ENCODE measurements around the gene PRKD1. TPM values are rescaled to one million over a fixed set of nuclear protein-coding genes. Genes with fewer than 3 reads are reported as not detected.

Gene PRKD1
- total RNA-seq, 2 experiments from 2014 or later, result not detected

DNA sequence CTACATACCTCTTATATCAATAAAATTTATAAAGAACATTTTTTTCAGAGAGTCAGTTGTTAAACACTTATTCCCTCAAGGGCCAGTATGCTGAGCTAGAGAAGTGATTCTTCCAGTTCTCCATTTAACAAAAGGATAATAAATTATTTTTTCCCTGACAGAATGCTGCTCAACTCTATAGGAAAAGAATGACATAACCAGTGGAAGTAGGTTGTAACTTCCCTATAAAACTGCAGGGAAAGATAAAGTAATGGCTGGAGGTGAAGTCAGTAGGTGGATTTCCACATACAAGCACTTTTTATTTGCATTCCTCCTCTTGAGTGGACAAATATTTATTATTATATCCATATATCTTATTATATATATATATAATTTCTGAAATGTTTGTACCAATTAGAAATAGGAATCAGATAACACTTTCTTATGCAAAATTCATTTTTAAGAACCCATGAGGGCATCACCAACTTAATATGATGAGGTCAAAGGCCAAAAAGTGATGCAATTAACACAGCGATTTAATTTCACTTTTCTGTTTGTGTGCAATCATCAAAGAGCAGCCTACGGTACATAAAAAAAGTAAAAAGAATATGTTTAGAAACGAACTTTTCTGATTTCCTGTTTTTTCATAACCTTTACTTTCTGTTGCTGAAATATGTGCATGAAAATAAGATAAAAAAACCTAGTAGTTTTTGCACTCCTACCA, 175.3 kb downstream of the PRKD1 start:
- H3K27me3 ChIP-seq (ENCODE audit: control insufficient read depth in 1 of 2, insufficient read depth in 2 of 2, low read length in 2 of 2), result no peaks in the 10 kb centered on the region
- no peaks in the 10 kb centered on the region for H3K4me1 Mint-ChIP-seq (ENCODE audit: low read depth)
- ATAC-seq (ENCODE audit: poor library complexity), result no peak
- H3K9me3 ChIP-seq (ENCODE audit: control insufficient read depth in 1 of 2, insufficient read depth in 1 of 2, low read length in 2 of 2), result no peaks in the 10 kb centered on the region
- no peak overlapping the region for H3K4me3 ChIP-seq (ENCODE audit: low read length)
- no peak overlapping the region for H3K27ac ChIP-seq (ENCODE audit: low read depth in 1 of 2, low read length in 2 of 2)
- H3K9me3 Mint-ChIP-seq, result peaks cover 8% of the 10 kb centered on the region
- TF ChIP-seq, protein P1, sequence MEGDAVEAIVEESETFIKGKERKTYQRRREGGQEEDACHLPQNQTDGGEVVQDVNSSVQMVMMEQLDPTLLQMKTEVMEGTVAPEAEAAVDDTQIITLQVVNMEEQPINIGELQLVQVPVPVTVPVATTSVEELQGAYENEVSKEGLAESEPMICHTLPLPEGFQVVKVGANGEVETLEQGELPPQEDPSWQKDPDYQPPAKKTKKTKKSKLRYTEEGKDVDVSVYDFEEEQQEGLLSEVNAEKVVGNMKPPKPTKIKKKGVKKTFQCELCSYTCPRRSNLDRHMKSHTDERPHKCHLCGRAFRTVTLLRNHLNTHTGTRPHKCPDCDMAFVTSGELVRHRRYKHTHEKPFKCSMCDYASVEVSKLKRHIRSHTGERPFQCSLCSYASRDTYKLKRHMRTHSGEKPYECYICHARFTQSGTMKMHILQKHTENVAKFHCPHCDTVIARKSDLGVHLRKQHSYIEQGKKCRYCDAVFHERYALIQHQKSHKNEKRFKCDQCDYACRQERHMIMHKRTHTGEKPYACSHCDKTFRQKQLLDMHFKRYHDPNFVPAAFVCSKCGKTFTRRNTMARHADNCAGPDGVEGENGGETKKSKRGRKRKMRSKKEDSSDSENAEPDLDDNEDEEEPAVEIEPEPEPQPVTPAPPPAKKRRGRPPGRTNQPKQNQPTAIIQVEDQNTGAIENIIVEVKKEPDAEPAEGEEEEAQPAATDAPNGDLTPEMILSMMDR (IDR thresholded peaks at IDR 0.05), result no peak
- ChIA-PET POLR2A (no interaction called here), CTCF (no interaction called here)
- no peaks in the 10 kb centered on the region for H3K27me3 Mint-ChIP-seq
- no peak overlapping the region for H3K27ac Mint-ChIP-seq
- no peaks in the 10 kb centered on the region for H3K36me3 Mint-ChIP-seq (ENCODE audit: low read depth)
- no peaks in the 10 kb centered on the region for H3K36me3 ChIP-seq (ENCODE audit: insufficient read depth, low read length)
- DNase-seq, result no peak
- no peaks in the 10 kb centered on the region for H3K4me1 ChIP-seq (ENCODE audit: insufficient read depth, low read length)
- H3K4me3 Mint-ChIP-seq, result no peak overlapping the region
- intact Hi-C loops (cut with DNase I, micrococcal nuclease), result no loop called here

DNA sequence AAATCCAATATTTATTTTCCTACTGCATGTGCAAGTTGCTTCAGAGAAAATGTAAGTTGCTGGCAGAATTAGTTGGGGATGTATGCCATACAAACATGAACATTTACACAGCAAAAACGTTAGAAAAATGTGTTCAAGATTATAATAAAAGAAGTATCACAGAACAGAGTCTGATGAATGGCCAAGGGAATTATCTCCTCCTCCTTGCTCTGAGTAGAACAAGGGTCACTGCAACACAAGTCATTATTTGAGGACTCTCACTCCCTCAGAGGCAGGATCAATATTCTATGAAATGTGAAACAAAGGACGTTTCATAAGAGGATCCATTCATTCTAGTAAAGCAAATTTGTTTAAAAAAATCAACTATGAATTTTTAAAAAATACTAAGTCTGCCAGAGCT, 177.8 kb downstream of the PRKD1 start:
- DNase-seq, result no peak
- peaks cover 10% of the 10 kb centered on the region for H3K9me3 Mint-ChIP-seq
- Histone ChIP-seq H3K36me3 (ENCODE audit: insufficient read depth, low read length) (no peaks in the 10 kb centered on the region), H3K4me3 (ENCODE audit: low read length) (no peak overlapping the region), H3K27ac (ENCODE audit: low read depth in 1 of 2, low read length in 2 of 2) (no peak overlapping the region), H3K27me3 (ENCODE audit: control insufficient read depth in 1 of 2, insufficient read depth in 2 of 2, low read length in 2 of 2) (no peaks in the 10 kb centered on the region), H3K4me1 (ENCODE audit: insufficient read depth, low read length) (no peaks in the 10 kb centered on the region), H3K9me3 (ENCODE audit: control insufficient read depth in 1 of 2, insufficient read depth in 1 of 2, low read length in 2 of 2) (no peaks in the 10 kb centered on the region)
- no peak overlapping the region for H3K4me3 Mint-ChIP-seq
- ChIA-PET CTCF (no interaction called here), POLR2A (no interaction called here)
- no peaks in the 10 kb centered on the region for H3K36me3 Mint-ChIP-seq (ENCODE audit: low read depth)
- intact Hi-C loops (cut with DNase I, micrococcal nuclease), result no loop called here
- TF ChIP-seq, protein P1 (IDR thresholded peaks at IDR 0.05), result no peak
- no peak overlapping the region for H3K27ac Mint-ChIP-seq
- H3K27me3 Mint-ChIP-seq, result no peaks in the 10 kb centered on the region
- no peak for ATAC-seq (ENCODE audit: poor library complexity)
- no peaks in the 10 kb centered on the region for H3K4me1 Mint-ChIP-seq (ENCODE audit: low read depth)

DNA sequence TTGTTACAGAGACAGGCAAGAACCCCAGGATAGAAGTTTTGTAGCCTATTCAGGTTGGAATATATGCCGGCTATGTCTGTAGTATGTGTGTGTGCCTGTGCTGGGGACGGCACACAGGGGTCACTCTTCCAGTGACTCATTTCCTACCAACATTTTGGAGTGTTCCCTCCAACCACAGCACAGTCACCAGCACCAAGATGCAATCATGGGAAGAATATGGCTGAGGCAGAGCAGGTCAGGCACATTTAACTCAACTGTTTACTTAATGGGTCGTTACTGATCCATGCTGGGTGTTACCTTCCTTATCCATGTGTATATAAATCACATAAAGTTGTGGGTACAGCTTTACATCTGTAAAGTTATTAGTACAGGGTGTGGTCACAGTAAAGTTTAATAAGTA, 178.3 kb downstream of the PRKD1 start:
- Histone ChIP-seq H3K4me3 (ENCODE audit: low read length) (no peak overlapping the region), H3K27ac (ENCODE audit: low read depth in 1 of 2, low read length in 2 of 2) (no peak overlapping the region), H3K9me3 (ENCODE audit: control insufficient read depth in 1 of 2, insufficient read depth in 1 of 2, low read length in 2 of 2) (no peaks in the 10 kb centered on the region), H3K27me3 (ENCODE audit: control insufficient read depth in 1 of 2, insufficient read depth in 2 of 2, low read length in 2 of 2) (no peaks in the 10 kb centered on the region), H3K36me3 (ENCODE audit: insufficient read depth, low read length) (no peaks in the 10 kb centered on the region), H3K4me1 (ENCODE audit: insufficient read depth, low read length) (no peaks in the 10 kb centered on the region)
- Mint-ChIP-seq H3K36me3 (ENCODE audit: low read depth) (no peaks in the 10 kb centered on the region), H3K4me1 (ENCODE audit: low read depth) (no peaks in the 10 kb centered on the region), H3K9me3 (peaks cover 10% of the 10 kb centered on the region), H3K4me3 (no peak overlapping the region), H3K27me3 (no peaks in the 10 kb centered on the region), H3K27ac (no peak overlapping the region)
- POLR2A ChIA-PET, result no interaction called here
- CTCF ChIA-PET, result no interaction called here
- DNase-seq (no peak), ATAC-seq (ENCODE audit: poor library complexity) (no peak)
- intact Hi-C loops (cut with DNase I, micrococcal nuclease), result no loop called here
- TF ChIP-seq, protein P1 (IDR thresholded peaks at IDR 0.05), result no peak
